ENCODE data around the gene ALKBH5.

ALKBH5 gene

DNA sequence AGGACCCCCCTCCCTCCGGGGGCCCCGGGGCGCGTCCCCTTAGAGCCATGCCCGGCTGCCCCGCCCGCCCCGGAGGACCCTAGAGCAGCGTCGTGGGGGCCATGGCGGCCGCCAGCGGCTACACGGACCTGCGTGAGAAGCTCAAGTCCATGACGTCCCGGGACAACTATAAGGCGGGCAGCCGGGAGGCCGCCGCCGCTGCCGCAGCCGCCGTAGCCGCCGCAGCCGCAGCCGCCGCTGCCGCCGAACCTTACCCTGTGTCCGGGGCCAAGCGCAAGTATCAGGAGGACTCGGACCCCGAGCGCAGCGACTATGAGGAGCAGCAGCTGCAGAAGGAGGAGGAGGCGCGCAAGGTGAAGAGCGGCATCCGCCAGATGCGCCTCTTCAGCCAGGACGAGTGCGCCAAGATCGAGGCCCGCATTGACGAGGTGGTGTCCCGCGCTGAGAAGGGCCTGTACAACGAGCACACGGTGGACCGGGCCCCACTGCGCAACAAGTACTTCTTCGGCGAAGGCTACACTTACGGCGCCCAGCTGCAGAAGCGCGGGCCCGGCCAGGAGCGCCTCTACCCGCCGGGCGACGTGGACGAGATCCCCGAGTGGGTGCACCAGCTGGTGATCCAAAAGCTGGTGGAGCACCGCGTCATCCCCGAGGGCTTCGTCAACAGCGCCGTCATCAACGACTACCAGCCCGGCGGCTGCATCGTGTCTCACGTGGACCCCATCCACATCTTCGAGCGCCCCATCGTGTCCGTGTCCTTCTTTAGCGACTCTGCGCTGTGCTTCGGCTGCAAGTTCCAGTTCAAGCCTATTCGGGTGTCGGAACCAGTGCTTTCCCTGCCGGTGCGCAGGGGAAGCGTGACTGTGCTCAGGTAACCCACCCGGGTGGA, 759 bp downstream of the ALKBH5 start:
- DNase-seq = peak in 37 of 56 donors; percentile 9 to 74 (median 44)

DNA sequence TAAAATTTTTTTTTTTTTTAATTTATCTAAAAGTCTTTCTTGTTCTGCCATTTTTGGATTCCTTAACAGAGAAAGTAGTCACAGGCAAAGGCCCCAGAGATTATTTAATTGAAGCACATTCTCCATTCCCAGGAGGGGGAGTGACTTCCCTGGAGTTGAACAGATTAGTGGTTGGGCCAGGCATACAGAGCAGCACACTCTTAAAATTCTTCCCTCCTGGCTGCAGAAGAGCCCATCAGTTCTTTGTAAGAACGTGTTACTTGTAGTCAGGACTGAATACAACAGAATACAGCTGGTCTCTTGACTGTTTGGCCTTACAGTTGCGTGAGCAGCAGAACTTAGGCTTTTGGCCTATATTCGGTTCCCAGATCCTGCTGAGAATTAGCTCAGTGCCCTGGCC, 1.8 kb downstream of the ALKBH5 start:
- no peak for DNase-seq

DNA sequence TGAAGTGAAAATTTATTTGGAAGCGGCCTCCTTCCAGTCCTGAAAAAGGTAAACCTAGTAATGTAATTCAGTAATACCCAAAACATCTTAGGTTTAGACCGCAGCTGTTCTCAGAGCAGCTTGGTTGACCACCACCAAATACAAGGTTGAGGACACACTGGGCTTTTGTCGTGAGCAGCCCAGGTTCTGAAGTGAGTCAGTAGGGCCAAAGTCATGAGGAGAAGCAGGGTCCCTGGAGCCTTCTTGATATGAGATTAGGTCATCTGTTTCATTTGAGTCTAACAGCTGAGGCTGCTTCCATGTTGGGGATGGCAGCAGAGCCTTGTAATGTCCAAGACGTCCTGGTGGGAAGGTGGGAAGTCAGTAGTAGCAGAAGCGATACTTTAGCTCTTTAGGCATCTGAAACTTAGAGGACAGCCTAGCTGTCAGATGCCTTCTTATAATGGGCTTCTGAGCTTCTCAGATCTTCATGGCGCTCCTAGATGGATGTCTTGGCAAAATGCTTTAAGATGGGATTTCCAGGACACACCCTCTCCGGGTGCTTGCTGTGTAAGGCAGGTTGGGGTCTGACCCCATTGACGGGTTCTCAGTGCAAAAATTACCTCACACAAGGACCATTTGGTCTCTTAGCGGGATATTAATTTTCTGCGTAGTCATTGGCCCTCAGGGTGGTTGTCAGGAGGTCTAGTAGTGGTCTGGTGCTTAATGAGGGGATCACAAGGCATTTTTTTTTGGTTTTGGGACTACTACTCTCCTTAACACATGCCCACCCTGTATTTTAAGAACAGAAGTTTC, 2.4 kb downstream of the ALKBH5 start:
- DNase-seq = no peak

DNA sequence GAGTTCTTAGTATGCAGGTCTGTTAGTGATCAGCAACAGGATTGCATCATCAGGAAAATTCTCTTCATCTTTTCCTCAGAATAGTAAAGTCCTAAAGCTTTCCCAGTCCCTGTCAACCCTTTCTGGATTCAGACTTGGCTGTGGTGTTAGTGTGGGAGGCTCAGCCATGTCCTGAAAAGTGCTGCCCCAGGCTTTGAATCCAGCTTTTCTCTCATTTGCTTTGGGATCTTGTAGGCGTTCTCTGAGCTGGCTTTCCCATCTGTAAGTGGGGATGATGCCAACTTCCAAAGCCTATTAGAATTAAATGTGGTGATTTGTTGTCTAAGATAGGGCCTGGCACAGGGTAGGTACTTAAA, 3.0 kb downstream of the ALKBH5 start:
- DNase-seq = peak in 12 of 56 donors; percentile 13 to 42 (median 20)

DNA sequence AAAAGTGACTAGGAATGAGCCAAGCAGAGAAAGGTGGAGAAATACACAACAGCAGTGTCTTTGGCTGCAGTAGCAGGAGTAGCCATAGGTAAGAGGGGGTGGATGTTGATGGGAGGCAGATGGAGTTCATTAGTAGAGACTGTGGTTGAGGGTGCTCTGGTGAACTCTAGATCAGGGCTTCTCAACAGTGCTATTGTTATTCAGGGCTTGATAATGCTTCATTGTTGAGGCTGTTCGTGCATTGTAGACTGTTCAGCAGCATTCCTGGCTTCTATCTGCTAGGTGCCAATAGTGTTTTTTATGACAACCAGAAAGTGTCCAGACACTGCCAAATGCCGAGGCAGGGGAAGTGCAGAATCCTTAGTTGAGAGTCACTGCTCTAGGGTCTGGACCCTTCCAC, 3.6 kb downstream of the ALKBH5 start:
- DNase-seq = peak in 16 of 56 donors; percentile 10 to 65 (median 34)

DNA sequence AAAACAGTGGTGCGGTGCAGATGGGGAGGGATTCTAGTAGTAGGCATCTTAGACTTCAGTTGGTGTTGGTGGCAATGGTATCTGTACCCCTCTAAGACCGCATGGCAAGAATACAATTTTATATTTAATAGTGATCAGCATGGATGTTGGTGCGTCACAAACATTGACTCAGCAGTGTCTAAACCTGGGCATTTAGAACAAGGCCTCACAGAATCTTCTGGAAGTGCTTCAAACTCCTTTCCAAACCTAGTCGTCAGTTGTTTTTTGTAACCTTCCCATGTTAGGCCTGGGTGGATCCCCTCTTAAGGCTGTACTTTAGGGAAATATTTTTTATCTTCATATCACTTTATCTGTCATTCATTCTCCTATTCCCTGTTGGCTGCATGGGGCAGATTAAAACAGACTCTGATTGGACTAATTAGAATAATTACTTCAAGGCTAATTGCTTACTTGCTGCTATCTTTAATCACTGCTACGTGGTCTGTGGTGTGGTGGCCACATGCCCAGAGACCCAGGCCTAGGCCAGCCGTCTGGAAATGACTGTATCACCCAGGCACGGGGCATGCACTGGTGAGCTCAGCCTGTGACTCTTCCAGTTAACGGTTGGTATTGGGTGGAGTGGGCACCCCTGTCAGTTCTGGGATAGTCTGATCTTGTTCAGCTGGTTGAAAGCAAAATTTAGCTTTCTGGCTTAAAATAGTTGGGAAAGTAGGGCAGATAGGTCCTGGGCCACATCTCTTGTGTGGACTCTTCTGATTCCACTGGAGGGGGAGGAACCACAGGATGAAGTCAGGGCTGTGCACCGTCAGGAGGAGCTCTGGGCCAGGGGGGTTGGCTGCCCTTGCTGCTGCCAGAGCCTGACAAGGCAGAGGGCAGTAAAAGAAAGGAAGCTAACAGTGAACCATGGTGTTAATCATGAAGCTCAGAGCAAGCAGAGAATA, 4.5 kb downstream of the ALKBH5 start:
- DNase-seq = peak in 3 of 56 donors; percentile 20 to 45 (median 32)

DNA sequence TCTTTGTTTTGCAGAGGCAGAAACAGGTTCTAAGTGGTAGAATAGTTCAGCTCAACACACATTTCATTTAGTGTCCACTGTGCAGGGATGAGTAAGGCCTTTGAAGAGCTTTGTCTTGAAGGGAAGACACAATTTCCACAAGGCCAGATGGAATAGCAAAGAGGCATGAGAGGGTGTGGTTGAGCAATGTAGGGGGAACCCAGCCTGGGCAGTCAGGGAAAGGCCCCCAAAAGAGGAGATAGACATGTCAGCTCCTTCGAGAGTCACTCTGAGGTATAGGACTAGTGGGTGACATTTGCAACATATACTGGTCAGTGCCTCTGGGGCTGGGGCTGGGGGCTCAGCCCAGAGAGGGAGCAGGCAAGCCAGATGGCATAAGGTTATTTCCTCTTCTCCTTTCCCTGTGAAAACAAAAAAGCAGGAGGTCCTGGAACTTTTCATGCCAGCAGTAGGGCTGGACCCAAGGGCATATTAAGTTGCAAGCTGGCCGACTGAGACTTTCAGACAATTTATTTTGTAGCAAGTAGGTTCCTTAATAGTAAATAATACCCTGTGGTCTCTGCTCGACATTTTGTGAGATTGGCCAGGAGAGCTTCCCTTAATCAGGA, 7.1 kb downstream of the ALKBH5 start:
- DNase-seq = no peak

DNA sequence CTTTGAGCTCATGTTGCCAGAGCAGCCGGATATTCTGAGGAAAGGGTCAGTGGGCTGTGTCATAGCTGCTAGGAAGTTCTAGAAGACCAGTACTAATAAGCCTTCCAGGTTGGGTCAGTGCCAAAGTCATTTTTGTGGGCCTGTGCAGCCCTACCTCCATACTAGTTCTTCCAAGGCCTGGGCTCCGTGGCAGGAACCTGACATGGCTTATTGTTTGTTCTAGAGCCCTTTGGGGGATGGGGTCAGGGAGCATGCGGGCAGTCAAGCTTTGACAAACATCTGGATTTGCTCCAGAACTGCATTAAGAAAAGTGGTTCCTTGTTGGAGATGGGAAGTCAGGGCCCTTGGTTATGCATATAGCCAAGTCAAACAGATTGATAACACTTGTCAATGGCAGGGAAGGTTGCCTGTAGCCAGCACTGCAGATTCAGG, 7.6 kb downstream of the ALKBH5 start:
- DNase-seq = peak in 2 of 56 donors; percentile 20 to 68

DNA sequence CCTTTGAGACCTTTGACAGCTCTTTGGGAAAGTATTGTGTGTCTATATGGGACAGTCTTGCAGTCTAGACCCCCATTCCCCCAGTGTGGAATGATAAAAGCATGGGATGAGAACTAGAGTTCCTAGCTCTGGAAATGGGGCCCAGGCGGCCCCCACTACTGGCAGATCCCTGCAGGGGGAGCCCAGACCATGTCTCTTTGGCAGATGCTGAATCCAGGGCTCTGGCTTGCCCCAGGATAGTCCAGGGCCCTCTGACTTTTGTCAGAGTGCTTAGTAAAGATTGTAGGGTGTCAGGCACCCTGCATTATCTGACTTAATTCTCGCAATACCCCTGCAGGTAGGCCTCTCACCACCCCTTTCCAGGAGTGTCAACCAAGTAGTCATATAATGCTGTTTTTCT, 8.3 kb downstream of the ALKBH5 start:
- no peak for DNase-seq

DNA sequence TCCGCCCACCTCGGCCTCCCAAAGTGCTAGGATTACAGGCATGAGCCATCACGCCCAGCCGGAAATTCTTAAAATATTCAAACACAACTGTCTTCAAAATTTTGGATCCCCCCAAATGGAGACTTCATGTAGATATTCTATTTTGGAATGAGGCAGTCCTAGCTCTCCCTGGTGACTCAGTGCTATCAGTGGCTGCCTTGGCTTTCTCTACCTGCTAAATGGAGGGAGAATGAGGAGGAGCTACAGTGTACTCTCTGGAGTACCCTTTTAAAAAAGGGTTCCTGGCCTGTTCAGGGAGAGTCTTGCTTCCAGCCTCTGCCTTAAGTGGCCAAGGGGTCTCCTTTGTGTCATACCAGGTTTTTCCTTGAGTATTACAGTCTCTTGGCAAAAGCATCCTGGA, 10.8 kb downstream of the ALKBH5 start:
- no peak for DNase-seq

DNA sequence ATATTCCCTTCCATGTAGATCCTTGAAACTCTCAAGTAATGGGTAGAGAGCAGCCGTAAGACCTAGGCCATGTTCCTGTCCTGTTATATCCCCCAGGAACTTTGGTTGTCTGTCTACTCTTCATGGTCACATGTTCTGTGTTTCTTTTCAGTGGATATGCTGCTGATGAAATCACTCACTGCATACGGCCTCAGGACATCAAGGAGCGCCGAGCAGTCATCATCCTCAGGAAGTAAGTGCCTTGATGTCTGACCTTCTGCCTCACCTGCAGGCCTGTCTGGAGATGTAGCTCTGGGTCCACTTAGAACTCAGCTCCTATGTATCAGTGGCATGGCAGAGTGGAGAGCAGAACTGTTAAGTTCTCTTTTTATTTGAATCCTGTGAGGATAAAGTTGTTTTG, 11.2 kb downstream of the ALKBH5 start:
- DNase-seq = no peak

DNA sequence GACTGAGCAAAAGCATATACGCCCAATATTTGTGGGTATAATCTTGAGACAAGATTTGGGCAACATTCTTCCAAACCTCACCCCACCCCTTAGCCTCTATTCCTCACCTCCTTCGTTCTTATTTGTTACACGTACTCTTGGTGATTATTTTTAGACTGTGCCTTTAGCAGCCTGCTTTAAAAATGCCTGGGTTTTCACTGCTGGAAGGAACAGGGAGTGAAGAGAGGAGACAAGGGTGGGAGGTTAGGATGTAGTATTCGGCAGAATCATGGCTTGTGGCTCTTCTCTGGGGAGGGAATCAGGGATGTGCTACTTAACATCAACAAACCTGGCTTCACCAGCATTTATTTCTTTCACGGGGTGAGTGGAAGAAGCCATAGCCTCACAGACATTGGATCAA, 11.6 kb downstream of the ALKBH5 start:
- DNase-seq = no peak

DNA sequence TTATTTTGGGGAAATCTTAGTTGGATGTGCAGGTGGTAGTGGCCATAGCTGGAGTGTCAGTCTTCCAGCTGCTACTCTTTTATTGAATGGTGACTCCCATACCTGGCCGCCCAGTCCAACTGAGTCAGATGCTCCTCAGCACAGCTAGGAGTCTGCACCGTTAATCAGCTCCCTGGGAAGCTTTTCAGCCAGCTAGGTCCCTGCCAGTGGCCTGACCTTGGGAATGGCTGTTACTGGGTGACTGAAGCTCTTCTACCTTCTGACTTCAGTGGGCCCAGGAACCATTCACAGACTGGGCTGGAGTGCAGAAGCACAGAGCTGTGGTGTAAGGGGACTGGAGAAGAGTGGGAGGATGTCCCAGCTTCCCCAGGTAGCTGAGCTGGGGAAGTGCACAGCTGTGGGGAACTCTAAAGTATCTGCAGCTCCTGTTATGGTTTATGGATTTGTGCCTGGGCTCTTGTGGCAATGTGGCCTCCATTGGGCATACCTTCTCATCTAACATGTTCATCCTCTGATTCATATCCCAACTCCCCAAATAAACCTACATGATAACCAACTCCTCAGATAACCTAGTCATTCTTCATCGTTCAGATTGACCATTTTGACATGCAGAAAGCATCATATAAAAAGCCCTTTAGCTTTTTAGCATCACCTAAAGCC, 14.0 kb downstream of the ALKBH5 start:
- no peak for DNase-seq

DNA sequence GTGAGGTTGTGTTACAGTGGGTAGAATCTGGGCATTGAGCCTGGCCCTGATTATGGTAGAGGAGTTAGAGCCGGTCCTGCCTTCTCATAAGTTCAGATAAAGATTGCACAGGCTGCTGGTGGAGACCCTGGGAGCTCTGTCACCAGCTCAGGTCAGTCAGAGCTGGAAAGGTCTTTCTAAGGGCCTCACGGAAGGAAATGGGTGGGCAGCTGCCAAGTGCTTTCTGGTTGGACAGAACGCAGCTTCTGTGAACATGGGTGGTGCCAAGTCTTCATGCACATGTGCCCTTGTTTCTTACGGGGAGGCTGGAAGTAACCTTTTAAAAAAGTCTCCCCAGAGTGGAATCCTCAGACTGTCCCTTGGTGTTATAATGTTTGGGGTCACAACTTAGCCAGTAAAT, 14.9 kb downstream of the ALKBH5 start:
- DNase-seq = no peak

DNA sequence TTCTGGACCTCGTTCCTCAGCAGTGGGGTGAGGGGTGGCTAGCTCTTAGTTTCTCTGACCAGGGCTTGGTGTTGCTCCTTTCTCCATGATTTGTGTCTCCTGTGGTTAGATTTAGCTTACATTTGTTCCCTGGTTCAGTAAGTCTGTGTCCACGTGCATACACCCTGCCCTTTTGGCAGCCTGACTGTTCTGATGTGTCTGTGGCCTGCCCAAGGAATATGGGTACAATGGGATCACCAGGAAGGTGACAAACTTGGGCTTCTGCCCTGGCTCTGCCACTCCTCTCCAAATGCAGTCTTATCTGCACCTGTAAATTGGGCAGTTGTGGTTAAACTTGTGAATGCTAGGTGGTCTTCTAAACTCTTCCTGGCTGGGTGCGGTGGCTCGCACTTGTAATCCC, 17.5 kb downstream of the ALKBH5 start:
- DNase-seq = no peak

DNA sequence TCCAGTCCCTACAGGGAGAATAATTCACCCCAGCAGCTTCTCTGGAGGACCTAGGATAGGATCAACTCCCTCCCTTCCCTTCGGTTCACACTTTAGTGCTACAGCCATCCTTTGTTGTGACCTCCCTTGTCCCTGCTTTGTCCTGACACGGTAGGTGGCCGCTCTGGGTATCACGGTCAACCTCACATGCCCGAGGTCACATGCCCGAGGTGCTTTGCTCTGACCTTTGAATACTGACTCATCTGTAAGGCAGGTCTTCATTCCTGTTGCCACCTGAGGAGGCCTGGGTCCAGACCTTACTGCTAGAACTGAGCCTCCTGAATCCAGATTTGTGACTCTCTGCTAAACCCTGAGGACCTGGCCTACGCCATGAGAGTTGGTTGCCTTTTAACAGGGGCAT, 19.7 kb downstream of the ALKBH5 start:
- DNase-seq = no peak

DNA sequence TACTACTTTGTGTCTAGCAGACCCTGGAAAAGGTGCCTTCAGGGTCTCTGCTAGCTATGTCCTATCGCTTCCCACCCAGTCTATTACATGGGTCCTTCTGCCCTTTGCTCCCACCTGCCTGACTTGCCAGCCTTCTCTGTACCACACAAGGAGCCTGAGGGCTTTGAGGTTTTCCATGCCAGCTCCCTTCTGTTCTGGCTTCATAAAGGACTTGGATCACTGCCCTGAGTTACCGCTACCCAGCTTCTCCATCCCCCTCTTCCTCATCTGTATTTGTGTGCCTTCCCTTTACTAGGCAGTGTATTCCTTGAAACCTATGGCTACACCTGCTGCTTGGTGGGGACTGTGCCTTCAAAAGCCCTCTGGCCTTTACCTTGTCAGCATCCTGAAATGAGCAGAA, 22.2 kb downstream of the ALKBH5 start:
- DNase-seq = no peak

DNA sequence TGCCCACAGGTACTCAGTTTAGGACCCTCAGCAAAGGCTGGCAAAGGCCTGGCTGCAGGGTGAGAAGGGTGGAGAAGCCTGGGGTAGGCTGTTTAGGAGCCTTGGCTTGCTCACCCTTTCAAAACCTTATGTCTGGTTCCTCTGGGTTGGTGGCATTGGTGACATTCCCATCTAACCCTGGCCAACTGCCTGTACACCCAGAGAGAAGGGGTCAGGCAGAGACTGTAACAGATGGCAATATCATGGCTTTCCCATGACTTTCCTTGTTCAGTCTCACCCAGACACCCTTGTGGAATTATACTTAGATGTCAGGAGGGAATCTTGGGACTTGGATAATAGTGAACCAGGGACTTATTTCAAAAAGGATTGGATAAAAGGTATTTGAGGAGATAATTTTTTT, 23.3 kb downstream of the ALKBH5 start:
- DNase-seq = no peak

DNA sequence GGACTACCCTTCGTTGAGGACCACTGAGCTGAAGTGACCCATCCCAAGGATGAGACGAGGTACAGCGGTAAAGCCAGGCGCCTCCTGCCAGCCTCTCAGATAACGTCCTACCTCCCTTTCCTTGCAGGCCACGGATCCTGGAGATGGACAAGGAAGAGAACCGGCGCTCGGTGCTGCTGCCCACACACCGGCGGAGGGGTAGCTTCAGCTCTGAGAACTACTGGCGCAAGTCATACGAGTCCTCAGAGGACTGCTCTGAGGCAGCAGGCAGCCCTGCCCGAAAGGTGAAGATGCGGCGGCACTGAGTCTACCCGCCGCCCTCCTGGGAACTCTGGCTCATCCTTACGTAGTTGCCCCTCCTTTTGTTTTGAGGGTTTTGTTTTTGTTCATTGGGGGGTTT, 24.5 kb downstream of the ALKBH5 start:
- DNase-seq = no peak

DNA sequence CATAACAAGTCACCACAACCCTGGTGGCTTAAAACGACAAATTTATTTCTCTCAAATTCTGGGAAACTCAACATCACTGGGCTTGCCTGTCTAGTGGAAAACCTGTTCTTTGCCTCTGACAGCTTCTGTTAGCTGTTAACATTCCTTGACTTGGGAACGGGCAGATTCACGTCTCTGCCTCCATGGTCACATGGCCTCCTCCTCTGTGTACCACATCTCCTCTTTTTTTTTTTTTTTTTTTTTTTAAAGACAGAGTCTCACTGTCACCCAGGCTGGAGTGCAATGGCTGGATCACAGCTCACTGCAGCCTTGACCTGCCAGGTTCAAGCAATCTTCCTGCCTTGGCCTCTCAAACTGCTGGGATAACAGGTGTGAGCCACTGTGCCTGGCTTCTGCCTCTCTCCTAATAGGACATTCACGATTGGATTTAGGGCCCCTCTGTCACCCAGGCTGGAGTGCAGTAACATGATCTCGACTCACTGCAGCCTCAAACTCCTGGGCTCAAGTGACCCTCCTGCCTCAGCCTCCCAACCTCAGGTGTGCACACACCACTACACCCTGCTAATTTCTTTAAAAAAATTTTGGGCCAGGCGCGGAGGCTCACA, 30.1 kb downstream of the ALKBH5 start:
- DNase-seq = no peak
